T-helper 2 cell treated with Interferon-gamma antibody and Interleukin-4, amounts not matched to agents 5 μg/mL and 100 μg/mL, for 36 hours (primary cell): ENCODE data around the gene INTS15.

Experiments
- DNase-seq: peaks from one replicate; pipeline ENCODE4 v3.0.0; 2021; ENCODE audit warnings: low spot score
- H3K27ac Mint-ChIP-seq: one replicate; pipeline ENCODE4 v1.8.0; 2021; ENCODE audit warnings: mild to moderate bottlenecking, mixed read lengths
- H3K27me3 Mint-ChIP-seq: one replicate; pipeline ENCODE4 v1.8.0; 2021; ENCODE audit warnings: low read depth, mixed read lengths
- H3K36me3 Mint-ChIP-seq: one replicate; pipeline ENCODE4 v1.8.0; 2021; ENCODE audit warnings: low read depth, mixed read lengths
- H3K4me1 Mint-ChIP-seq: one replicate; pipeline ENCODE4 v1.8.0; 2021; ENCODE audit warnings: low read depth, mixed read lengths
- H3K4me3 Mint-ChIP-seq: one replicate; pipeline ENCODE4 v1.8.0; 2022; ENCODE audit warnings: mild to moderate bottlenecking, moderate library complexity, mixed read lengths
- H3K9me3 Mint-ChIP-seq: one replicate; pipeline ENCODE4 v1.8.0; 2021; ENCODE audit warnings: mixed read lengths

Gene INTS15

DNA sequence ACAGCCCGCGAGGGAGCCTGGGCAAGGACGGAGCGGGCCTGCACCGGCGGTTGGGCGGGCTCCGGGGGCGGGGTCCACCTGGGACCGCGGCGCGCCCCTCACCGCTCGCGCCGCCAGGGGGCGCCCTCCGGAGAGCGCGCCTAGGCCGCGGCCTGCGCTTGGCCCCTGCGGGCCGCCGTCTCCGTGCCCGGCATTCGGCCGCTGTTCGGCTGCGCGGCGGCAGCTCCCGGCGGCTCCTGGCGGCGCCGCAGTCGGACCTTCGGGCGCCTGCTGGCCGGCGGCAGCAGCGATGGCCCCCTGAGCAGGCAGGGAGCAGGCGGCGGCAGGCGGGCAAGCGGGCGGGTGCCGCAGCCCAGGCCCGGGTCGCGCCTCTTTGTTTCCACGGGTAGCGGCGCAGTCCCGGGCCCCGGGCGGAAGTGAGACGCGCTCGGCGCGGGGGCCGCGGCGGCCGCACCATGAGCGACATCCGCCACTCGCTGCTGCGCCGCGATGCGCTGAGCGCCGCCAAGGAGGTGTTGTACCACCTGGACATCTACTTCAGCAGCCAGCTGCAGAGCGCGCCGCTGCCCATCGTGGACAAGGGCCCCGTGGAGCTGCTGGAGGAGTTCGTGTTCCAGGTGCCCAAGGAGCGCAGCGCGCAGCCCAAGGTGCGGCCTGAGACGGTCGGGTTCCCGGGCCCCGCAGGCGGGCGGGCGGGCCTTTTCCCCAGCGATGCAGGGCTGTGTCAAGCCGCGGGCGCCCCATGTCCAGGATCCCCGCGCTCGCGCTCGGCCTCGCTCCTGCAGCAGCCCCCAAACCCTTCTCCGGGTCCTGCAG lies at the start of gene INTS15:
Gene INTS15 (plus strand): TSS at position 193 of the 816 bp plus-strand sequence. CDS start 263 bp downstream, at position 456.
- Mint-ChIP-seq H3K4me1 (peaks cover 7% of the 10 kb centered on the region), H3K27ac (peak within 1 kb of the TSS; percentile 93), H3K9me3 (no peaks in the 10 kb centered on the region), H3K27me3 (no peaks in the 10 kb centered on the region), H3K4me3 (peak within 1 kb of the TSS; percentile 95), H3K36me3 (peaks cover 36% of the 10 kb centered on the region)
- DNase-seq = peak; percentile 84

DNA sequence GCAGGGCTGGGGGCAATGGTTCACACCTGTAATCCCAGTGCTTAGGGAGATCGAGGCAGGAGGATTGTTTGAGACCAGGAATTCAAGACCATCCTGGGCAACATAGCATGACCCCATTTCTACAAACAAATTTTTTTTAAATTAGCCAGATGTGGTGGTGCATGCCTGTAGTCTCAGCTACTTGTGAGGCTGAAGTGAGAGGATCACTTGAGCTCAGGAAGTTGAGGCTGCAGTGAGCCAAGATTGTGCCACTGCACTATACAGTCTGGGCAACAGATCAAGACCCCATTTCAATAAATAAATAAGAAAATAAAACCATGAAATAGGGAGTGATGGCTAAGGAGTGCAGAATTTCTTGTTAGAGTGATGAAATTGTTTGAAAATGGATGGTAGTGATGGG lies 47.5 kb upstream of the INTS15 start:
- peaks cover 6% of the 10 kb centered on the region for H3K27me3 Mint-ChIP-seq
- no peak overlapping the region for H3K4me3 Mint-ChIP-seq
- no peak for DNase-seq
- H3K4me1 Mint-ChIP-seq = no peaks in the 10 kb centered on the region
- H3K27ac Mint-ChIP-seq = no peak overlapping the region
- no peaks in the 10 kb centered on the region for H3K9me3 Mint-ChIP-seq
- no peaks in the 10 kb centered on the region for H3K36me3 Mint-ChIP-seq

DNA sequence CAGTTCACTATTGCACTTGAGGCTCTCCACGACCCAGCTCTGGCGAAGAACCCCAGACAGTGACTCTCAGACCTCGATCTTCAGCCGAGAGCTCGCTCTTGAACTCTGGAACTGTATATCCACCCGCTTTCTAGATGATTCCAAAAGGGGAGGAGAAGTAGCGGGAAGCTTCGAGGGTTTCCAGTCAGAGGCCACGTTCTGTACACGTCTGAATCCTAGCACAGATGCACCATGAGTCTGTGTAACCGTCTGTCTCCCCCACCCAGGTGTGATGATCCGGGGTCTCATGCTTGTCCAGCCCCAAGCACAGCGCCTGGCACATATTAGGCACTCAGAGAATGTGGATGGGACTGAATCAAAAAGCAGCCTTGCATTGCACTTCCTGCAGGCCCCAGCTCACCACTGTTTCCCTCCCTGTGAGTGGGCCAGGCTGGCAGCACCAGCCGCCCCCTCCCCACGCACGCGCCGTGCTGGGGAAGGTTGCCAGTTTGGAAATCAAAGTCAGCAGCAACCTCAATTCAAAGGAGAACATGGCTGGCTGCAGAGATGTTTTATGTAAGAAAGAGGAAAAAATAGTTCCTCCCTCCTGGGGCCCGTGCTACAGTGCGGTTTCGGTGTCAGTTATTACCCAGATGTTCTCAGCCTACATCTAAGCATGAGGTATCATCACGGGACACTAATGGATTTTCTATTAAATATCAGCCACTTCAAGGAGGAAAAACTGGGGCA lies 44.3 kb upstream of the INTS15 start:
- Mint-ChIP-seq H3K27ac (no peak overlapping the region), H3K9me3 (no peaks in the 10 kb centered on the region), H3K36me3 (no peaks in the 10 kb centered on the region), H3K4me3 (no peak overlapping the region), H3K27me3 (no peaks in the 10 kb centered on the region), H3K4me1 (peaks cover 2% of the 10 kb centered on the region)
- no peak for DNase-seq

DNA sequence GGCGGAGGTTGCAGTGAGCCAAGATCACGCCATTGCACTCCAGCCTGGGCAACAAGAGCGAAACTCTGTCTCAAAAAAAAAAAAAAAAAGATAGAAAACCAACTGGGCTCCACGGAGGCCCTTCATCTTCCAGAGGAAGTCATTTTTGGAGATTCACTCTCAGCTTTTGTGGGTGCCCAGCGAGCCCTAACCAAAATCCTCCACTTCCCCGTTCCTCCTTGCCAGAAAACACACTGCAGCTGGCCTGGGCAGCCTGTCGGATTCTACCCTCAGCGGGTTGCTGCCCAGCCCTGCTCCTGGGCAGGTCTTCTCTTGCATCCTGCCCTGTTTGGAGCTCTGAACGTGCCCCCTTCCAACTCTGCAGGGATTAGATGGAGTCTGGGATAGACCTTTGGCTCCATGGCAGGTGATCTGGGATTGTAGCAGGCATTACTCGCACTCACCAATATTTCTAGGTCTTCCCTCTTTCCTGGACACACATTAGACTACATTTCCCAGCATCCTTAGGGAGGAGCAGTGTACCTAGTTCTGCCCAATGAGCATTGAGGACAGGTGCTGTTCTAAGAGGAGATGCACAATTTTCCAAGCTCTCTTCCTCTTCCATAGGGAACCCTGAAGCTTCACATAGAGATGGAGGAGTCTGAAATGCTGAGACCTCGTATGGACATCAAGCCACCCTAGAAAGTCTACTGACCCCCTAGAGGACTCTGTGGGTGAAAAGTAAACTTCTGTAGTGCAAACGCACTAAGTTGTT lies 43.1 kb upstream of the INTS15 start:
- no peak for DNase-seq
- Mint-ChIP-seq H3K27ac (no peak overlapping the region), H3K4me3 (no peak overlapping the region)

DNA sequence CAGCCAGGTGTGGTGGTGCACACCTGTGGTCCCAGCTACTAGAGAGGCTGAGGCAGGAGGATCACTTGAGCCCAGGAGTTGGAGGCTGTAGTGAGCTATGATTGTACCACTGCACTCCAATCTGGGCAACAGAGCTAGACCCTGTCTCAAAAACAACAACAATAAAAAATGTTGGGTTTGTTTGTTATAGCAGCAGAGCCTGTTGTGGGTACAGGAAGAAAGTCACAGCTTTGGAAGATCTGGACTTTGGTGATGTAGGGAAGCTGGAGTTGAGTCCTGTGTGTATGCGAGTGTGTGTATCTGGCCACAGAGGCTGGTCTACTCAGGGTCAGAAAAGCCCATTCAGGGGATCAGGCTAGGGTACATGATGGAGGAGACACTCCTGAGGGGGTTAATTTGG lies 42.4 kb upstream of the INTS15 start:
- Mint-ChIP-seq H3K36me3 (no peaks in the 10 kb centered on the region), H3K9me3 (no peaks in the 10 kb centered on the region), H3K4me1 (peaks cover 2% of the 10 kb centered on the region), H3K27ac (no peak overlapping the region), H3K27me3 (no peaks in the 10 kb centered on the region), H3K4me3 (no peak overlapping the region)
- DNase-seq = no peak

More for the DNA sequence above, 43.1 kb upstream of the INTS15 start:
- Mint-ChIP-seq H3K9me3 (no peaks in the 10 kb centered on the region), H3K4me1 (peaks cover 2% of the 10 kb centered on the region), H3K36me3 (no peaks in the 10 kb centered on the region), H3K27me3 (no peaks in the 10 kb centered on the region)

DNA sequence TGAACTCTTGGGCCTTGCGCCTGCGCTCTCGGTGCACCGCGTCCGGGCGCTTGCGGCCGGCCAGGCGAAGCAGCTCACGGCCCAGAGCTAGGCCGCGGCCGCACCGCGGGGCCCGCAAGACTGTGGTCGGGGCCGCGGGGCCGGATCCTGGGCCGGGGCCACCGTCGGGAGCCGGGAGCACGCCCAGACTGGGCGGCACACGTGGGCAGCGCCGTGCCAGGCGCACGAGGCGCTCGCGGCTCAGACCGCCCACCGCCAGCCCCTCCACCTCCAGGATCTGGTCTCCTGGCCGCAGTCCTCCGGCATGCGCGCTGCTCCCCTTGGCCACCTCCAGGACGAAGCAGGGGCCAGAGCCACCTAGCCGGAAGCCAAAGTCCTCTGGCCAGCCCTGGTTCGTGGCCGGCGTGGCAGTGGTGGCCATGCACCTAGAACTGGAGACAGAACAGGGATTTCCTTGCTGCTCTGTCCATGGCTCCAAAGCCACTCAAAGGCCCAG lies 38.8 kb upstream of the INTS15 start, which contains the start of gene GRID2IP:
Gene GRID2IP (minus strand): TSS at position 446 of the 496 bp plus-strand sequence. CDS start 25 bp downstream, at position 421.
- Mint-ChIP-seq H3K27me3 (no peaks in the 10 kb centered on the region), H3K4me1 (peaks cover 6% of the 10 kb centered on the region), H3K9me3 (no peaks in the 10 kb centered on the region), H3K4me3 (no peak within 1 kb of the TSS), H3K36me3 (no peaks in the 10 kb centered on the region), H3K27ac (no peak within 1 kb of the TSS)
- DNase-seq = no peak

DNA sequence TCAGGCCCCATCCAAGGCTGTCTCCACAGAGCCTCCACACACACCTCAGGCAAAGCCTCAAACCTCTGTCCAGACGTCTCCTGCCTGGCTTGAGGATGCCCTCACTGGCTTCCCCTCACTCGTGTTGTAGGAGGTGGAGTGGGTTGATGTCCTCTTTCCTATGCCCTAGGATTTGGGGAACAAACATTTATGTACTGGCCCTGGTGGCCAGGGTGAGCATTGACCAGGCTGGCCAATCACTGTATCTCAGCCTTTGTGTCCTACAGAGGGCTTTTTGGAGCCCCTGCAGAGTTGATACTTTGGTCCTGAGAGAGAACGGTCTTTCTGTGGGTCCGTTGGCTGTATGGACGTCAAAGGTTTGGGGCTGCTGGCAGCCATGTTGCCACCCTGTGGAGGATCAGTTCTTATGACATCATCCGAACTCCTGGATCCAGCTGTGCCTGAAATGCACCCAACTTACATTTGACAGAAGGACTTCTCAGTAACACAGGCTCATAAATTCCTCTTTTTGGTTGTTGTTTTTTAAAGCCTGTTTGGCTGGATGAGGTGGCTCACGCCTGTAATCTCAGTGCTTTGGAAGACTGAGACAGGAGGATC lies 36.3 kb upstream of the INTS15 start:
- H3K36me3 Mint-ChIP-seq = no peaks in the 10 kb centered on the region
- H3K4me1 Mint-ChIP-seq = peaks cover 6% of the 10 kb centered on the region
- no peaks in the 10 kb centered on the region for H3K27me3 Mint-ChIP-seq
- no peak overlapping the region for H3K4me3 Mint-ChIP-seq
- DNase-seq = no peak
- no peak overlapping the region for H3K27ac Mint-ChIP-seq
- no peaks in the 10 kb centered on the region for H3K9me3 Mint-ChIP-seq

DNA sequence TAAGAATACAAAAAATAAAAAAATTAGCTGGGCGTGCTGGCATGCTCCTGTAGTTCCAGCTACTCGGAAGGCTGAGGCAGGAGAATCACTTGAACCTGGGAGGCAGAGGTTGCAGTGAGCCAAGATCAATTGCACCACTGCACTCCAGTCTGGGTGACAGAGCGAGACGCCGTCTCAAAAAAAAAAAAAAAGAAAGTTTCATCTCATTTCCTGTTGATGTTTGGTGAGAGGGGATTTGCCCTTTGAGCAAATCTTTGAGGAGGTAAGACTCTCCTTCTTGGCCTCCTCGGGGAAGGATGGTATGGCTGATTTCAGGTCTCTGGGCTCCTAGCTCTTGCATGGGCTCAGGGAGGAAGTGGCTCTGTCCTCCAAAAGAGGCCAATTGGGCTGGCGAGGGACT lies 35.0 kb upstream of the INTS15 start:
- no peak for DNase-seq
- H3K27ac Mint-ChIP-seq = peak overlapping the region; percentile 72
- no peaks in the 10 kb centered on the region for H3K36me3 Mint-ChIP-seq
- H3K4me3 Mint-ChIP-seq = peak overlapping the region; percentile 52
- peaks cover 4% of the 10 kb centered on the region for H3K4me1 Mint-ChIP-seq
- H3K9me3 Mint-ChIP-seq = no peaks in the 10 kb centered on the region
- H3K27me3 Mint-ChIP-seq = no peaks in the 10 kb centered on the region

DNA sequence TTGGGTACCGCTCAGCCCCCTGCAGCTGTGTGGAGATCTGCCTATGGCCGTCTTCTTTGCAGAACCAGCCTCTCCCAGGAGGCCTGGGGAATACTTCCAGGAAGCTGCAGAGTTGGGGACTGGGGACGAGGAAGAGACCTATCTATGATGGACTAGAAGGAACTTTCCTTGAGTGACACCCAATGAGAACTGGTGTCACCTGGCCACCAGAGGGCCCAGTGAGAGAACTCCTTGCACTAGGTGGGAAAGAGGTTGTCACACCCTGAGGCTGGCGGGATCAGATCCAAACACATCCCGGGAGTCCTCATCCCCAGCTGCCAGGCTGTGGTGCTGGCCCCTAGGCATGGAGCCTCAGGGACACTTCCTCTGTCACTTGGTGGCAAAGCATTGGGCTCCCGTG lies 33.6 kb upstream of the INTS15 start:
- H3K36me3 Mint-ChIP-seq = no peaks in the 10 kb centered on the region
- H3K9me3 Mint-ChIP-seq = no peaks in the 10 kb centered on the region
- no peak overlapping the region for H3K4me3 Mint-ChIP-seq
- H3K27me3 Mint-ChIP-seq = no peaks in the 10 kb centered on the region
- H3K4me1 Mint-ChIP-seq = peaks cover 4% of the 10 kb centered on the region
- DNase-seq = no peak
- H3K27ac Mint-ChIP-seq = no peak overlapping the region

DNA sequence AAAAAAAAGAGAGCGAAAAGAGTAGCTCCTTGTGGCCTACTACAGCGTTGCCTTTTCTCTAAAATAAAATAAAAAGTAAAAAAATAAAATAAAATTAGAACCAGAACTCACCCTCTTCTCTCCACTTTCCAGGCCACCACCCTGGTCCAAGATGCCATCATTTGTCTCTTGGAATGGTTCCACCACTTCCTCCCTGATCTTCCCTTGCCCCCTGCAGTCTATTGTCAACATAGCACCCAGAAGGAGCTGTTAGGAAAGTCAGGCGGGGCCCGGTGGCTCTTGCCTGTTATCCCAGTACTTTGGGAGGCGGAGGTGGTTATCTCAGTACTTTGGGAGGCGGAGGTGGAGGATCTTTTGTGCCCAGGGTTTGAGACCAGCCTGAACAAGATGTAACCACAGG lies 31.0 kb upstream of the INTS15 start:
- H3K27me3 Mint-ChIP-seq = no peaks in the 10 kb centered on the region
- no peaks in the 10 kb centered on the region for H3K9me3 Mint-ChIP-seq
- H3K36me3 Mint-ChIP-seq = no peaks in the 10 kb centered on the region
- DNase-seq = no peak
- H3K4me3 Mint-ChIP-seq = no peak overlapping the region
- H3K27ac Mint-ChIP-seq = no peak overlapping the region
- peaks cover 4% of the 10 kb centered on the region for H3K4me1 Mint-ChIP-seq

DNA sequence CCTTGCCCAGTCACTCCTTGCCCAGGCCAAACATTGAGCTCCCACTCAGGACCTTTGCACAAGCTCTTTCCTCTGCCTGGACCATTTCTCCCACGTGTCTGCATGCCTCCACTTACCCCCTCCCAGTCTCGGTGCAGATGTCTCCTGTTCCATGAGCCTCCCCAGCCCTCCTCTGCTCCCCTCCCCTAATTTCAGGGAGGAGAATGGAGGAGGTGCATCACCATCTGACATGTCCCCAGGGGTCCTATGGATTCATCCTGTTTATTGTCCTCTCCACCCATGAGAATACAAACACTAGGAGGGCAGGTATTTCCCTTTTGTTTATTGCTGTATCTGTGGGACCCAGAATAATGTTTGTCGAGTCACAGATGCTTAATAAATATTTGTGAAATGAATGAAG lies 29.9 kb upstream of the INTS15 start:
- H3K27ac Mint-ChIP-seq = no peak overlapping the region
- H3K36me3 Mint-ChIP-seq = no peaks in the 10 kb centered on the region
- no peaks in the 10 kb centered on the region for H3K27me3 Mint-ChIP-seq
- DNase-seq = no peak
- H3K9me3 Mint-ChIP-seq = no peaks in the 10 kb centered on the region
- peaks cover 2% of the 10 kb centered on the region for H3K4me1 Mint-ChIP-seq
- no peak overlapping the region for H3K4me3 Mint-ChIP-seq

DNA sequence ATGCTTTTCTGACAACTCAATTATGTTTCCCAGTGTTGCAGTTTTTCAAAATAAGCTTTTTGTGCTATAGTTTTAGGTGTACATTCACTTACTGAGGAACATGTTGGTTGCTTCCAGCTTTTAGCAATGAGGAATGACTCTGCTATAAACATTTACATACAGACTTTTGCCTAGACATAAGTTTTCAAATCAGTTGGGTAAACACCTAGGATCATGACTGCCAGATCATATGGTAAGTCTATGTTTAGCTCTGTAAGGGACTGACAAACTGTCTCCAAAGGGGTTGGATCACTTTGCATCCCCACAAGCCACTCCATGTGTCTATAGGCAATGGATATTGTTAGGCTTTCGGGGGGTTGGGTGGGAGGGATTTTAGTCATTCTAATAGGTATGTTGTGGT lies 27.7 kb upstream of the INTS15 start:
- no peak for DNase-seq
- Mint-ChIP-seq H3K4me1 (no peaks in the 10 kb centered on the region), H3K36me3 (no peaks in the 10 kb centered on the region), H3K9me3 (no peaks in the 10 kb centered on the region), H3K27me3 (no peaks in the 10 kb centered on the region), H3K27ac (no peak overlapping the region), H3K4me3 (no peak overlapping the region)

DNA sequence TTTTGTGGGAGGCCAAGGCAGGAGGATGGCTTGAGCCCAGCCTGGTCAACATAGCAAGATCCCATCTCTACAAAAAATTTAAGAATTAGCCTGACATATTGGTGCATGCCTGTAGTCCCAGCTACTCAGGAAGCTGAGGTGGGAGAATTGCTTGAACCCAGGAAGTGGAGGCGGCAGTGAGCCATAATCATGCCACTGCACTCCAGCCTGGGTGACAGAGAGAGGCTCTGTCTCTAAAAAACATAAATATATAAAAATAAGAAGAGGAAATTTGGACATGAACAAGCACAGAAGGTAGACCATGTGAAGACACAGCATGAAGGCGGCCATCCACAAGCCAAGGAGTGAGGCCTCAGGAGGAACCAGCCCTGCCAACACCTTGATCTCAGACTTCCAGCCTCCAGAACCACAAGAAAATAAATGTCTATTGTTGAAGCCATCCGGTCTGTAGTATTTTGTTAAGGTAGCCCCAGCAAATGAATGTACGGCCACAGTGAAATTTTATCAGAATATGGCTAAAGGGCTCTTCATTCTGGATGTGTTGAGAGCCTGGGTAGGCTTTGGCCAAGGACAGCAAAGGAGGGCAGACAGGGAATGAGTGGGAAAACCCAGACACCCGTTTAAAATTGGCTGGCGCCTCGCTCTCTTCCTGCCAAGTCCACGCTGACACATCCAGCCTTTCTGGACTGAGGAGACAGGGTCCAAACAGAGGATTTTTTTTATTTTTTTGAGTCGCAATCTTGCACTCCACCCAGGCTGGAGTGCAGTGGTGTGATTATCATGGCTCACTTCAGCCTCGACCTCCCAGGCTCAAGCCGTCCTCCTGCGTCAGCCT lies 25.7 kb upstream of the INTS15 start:
- Mint-ChIP-seq H3K4me1 (no peaks in the 10 kb centered on the region), H3K36me3 (no peaks in the 10 kb centered on the region), H3K27me3 (peaks cover 1% of the 10 kb centered on the region), H3K9me3 (no peaks in the 10 kb centered on the region), H3K27ac (no peak overlapping the region), H3K4me3 (no peak overlapping the region)
- DNase-seq = no peak
